Gastroesophageal sphincter (tissue), 4 donors: Measurements from ENCODE around the gene TCAIM. TPM values are rescaled to one million over a fixed set of nuclear protein-coding genes. Genes with fewer than 3 reads are reported as not detected.

ENCODE experiments used
- ATAC-seq: fragments of 150-250 bp; one replicate; pipeline ENCODE4 v1.9.1; 2016; ENCODE audit warnings: mild to moderate bottlenecking, moderate library complexity
- H3K27ac ChIP-seq, 4 donors: fragments of 200-600 bp; sonication (generic) in 3 of 4; 1 replicate in 3 of 4; 2 replicates in 1 of 4; pipeline ENCODE4 v1.5.1; 2016 to 2019
- H3K27me3 ChIP-seq: fragments of 200-600 bp; sonication (generic); one replicate; pipeline ENCODE4 v1.5.1; 2019
- H3K36me3 ChIP-seq, 2 donors: fragments of 200-600 bp; sonication (generic); one replicate each; pipeline ENCODE4 v1.5.1; 2019; ENCODE audit warnings: control low read depth in 1 of 2
- H3K4me1 ChIP-seq, 3 donors: fragments of 200-600 bp; sonication (generic); 1 replicate in 2 of 3; 2 replicates in 1 of 3; pipeline ENCODE4 v1.5.1; 2016 to 2019; ENCODE audit warnings: control low read depth in 2 of 3
- H3K4me3 ChIP-seq, 2 donors: fragments of 200-600 bp; sonication (generic); one replicate each; pipeline ENCODE4 v1.5.1; 2019; ENCODE audit warnings: mild to moderate bottlenecking in 1 of 2, moderate library complexity in 1 of 2
- H3K9me3 ChIP-seq, 3 donors: fragments of 200-600 bp; sonication (generic); one replicate each; pipeline ENCODE4 v1.5.1; 2017 to 2019; ENCODE audit warnings: control low read depth in 2 of 3
- EP300 ChIP-seq: sonication (generic); formaldehyde crosslinking; IDR thresholded peaks from one replicate; pipeline ENCODE4 v1.6.1; 2017; ENCODE audit warnings: antibody characterized with exemption, mild to moderate bottlenecking
- POLR2A ChIP-seq, 2 donors: fragments of 450-650 bp; IDR thresholded peaks; one replicate each; pipeline ENCODE4 v1.6.1; 2017; ENCODE audit warnings: antibody characterized with exemption in 2 of 2, mild to moderate bottlenecking in 2 of 2, moderate library complexity in 1 of 2
- POLR2AphosphoS5 ChIP-seq: sonication (generic); formaldehyde crosslinking; IDR thresholded peaks from one replicate; pipeline ENCODE4 v1.6.1; 2017; ENCODE audit warnings: antibody characterized with exemption
- WGBS, 2 donors: methylation state at CpG; one replicate each; pipeline ENCODE4 v1.1.5; 2018; ENCODE audit warnings: low coverage in 1 of 2; 5-methylcytosine and 5-hydroxymethylcytosine counted together
- total RNA-seq, 4 donors: library from RNA; depleted of rRNA; stranded (reverse); fragments of >200 nt; gene quantifications; one replicate each; pipeline ENCODE4 v1.1.0, GENCODE V29; 2016
- TF ChIP-seq, protein P1 (sequence below), 4 experiments: fragments of 200-600 bp in 2 of 4; fragments of 450-650 bp in 2 of 4; sonication (generic) in 1 of 4; IDR thresholded peaks; one replicate each; pipeline ENCODE4 v1.5.1; 2017 to 2019; ENCODE audit warnings: antibody characterized with exemption in 4 of 4, mild to moderate bottlenecking in 2 of 4, moderate library complexity in 2 of 4

TCAIM gene
- total RNA-seq, 4 donors from 2014 or later = 25.8 to 56.2 (median 45.9) TPM

DNA sequence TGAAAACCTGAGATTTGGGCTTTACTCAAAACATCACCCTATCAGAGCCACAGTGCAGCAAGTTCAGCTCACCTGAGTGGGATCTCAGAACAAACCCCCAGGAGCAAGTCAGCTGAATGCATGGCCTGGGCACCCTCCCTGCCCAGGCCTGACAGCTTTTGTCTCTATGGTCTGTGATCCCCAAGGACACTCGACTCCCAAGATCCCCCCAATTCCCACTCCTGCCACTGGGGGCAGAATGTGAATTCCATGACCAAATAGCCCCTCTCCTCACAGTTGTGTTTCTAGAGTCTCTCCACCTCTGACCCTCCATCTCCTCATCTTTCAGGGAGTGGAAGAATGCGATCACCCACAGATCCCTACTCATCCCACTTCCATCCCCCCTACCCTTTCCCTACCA is 80.0 kb downstream of the TCAIM start:
- WGBS, 2 donors = 78% methylated on average over 2 of the region's 2 CpGs; no CpG with 5 or more reads in 1 of the 2 donors
- no peak overlapping the region for H3K4me3 ChIP-seq
- no peaks in the 10 kb centered on the region for H3K9me3 ChIP-seq
- peaks cover 10% of the 10 kb centered on the region for H3K27me3 ChIP-seq
- ATAC-seq = no peak
- TF ChIP-seq POLR2AphosphoS5 = no peak
- TF ChIP-seq, protein P1, sequence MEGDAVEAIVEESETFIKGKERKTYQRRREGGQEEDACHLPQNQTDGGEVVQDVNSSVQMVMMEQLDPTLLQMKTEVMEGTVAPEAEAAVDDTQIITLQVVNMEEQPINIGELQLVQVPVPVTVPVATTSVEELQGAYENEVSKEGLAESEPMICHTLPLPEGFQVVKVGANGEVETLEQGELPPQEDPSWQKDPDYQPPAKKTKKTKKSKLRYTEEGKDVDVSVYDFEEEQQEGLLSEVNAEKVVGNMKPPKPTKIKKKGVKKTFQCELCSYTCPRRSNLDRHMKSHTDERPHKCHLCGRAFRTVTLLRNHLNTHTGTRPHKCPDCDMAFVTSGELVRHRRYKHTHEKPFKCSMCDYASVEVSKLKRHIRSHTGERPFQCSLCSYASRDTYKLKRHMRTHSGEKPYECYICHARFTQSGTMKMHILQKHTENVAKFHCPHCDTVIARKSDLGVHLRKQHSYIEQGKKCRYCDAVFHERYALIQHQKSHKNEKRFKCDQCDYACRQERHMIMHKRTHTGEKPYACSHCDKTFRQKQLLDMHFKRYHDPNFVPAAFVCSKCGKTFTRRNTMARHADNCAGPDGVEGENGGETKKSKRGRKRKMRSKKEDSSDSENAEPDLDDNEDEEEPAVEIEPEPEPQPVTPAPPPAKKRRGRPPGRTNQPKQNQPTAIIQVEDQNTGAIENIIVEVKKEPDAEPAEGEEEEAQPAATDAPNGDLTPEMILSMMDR (IDR thresholded peaks at IDR 0.05) = no peak
- no peak for TF ChIP-seq POLR2A (IDR thresholded peaks at IDR 0.05)
- no peak for TF ChIP-seq EP300
- H3K27ac ChIP-seq = no peak overlapping the region
- no peaks in the 10 kb centered on the region for H3K4me1 ChIP-seq
- no peaks in the 10 kb centered on the region for H3K36me3 ChIP-seq

DNA sequence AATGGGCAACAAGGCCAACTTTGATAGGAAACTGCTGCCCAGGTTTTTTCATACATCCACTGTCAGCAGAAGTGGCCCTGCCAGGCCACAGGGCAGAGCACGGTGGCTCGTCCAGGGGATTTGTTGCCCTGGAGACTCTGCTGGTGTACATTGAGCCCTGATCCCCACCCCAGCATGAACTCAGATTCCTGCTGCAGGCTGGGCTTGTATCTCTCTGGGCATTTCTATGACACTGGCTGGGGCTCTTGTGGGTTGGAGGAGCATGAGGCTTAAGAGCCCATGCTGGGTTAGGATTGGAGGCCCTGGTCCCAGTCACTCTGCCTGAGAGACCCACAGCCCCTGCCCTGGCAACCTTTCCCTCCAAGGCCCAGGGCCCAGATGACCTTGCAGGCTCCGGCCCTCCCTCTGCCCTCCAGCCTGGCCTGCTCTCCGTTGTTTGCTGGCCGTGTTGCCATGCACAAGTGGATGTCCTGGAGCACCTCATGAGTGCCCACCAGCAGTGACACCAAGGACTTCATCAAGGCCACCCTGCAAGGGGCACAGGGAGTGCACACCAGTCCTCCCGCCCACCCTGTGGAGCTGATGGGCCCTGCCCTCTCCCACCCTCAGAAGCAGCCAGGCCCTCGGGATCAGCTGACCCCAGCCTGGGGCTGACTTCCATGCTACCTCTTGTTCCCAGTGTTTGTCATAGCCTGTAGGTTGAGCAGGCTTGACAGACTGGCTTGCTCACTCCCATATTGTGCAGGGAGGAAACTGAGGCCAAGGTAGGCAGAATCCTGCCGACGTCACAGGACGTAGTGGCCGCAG is 80.8 kb downstream of the TCAIM start:
- Histone ChIP-seq H3K27ac (no peak overlapping the region), H3K9me3 (no peaks in the 10 kb centered on the region), H3K36me3 (no peaks in the 10 kb centered on the region), H3K27me3 (peaks cover 17% of the 10 kb centered on the region), H3K4me3 (no peak overlapping the region), H3K4me1 (no peaks in the 10 kb centered on the region)
- WGBS, 2 donors = 53 to 80% methylated on average over 2 of the region's 11 CpGs
- TF ChIP-seq, protein P1 (IDR thresholded peaks at IDR 0.05) = no peak
- TF ChIP-seq EP300 (no peak), POLR2AphosphoS5 (no peak)
- ATAC-seq = no peak

DNA sequence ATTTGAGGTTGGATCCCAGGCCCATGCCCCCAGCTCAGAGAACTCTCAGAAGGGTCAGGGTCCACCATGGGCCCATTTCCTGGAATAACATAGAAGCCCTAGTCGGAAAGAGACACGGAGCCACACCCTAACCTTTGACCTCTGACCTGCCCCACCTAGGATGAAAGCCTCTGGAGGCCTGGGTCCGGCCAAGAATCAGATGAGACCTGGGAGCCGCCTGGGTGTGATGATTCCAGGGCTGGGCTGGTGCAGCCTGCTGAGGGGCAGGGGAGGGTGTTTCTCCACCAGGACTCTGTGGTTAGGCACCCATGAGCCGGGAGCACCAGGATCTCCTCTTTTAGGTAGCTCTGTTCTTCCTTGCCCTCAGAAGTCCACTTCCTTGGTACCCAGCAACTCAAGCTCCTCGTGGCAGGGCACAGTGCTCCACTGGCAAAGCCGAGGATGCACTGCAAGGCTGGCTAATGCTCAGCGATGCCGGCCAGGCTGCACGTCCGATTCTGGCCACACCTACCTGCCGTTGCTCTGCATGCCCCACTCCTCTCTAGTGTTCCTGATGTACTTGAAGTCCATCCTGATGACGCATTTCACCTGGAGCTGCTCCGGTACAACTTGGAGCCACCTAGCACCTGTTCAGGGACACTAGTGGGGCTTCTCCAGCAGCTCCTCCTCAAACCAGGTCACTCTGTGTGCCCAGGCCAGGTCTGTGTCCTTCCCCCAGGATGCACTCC is 81.5 kb downstream of the TCAIM start:
- 81% methylated on average over 5 to 8 of the region's 14 CpGs for WGBS, 2 donors

DNA sequence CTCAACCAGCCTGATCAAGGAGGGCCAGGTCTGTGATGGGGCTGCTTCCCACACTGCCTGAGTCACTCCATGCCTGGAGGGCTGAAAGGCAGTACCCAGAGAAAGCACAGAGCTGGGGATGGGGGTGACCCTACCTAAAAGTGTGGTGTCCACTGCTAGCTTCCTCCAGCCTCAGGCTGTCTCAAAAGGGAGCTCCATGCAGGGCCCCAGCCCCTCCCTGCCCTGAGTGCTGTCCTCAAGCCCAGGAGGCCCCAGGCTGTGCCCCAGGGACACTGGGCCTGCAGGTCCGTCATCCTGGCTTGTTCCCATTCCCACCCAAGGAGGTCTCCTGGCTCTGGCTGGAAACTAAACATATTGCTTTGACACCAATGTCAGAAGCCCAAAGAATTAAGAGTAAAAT is 82.1 kb downstream of the TCAIM start:
- H3K9me3 ChIP-seq = no peaks in the 10 kb centered on the region
- no peaks in the 10 kb centered on the region for H3K36me3 ChIP-seq
- peaks cover 23% of the 10 kb centered on the region for H3K27me3 ChIP-seq
- no CpG with 5 or more reads among the region's 1 CpG for WGBS, 2 donors
- no peaks in the 10 kb centered on the region for H3K4me1 ChIP-seq
- TF ChIP-seq EP300 = no peak
- TF ChIP-seq, protein P1 (IDR thresholded peaks at IDR 0.05) = no peak
- no peak for TF ChIP-seq POLR2AphosphoS5
- no peak for TF ChIP-seq POLR2A (IDR thresholded peaks at IDR 0.05)
- no peak overlapping the region for H3K4me3 ChIP-seq
- no peak for ATAC-seq
- H3K27ac ChIP-seq = no peak overlapping the region

More for the DNA sequence above, 81.5 kb downstream of the TCAIM start:
- Histone ChIP-seq H3K9me3 (no peaks in the 10 kb centered on the region), H3K36me3 (no peaks in the 10 kb centered on the region), H3K27me3 (peaks cover 23% of the 10 kb centered on the region), H3K4me3 (no peak overlapping the region), H3K4me1 (no peaks in the 10 kb centered on the region), H3K27ac (no peak overlapping the region)
- no peak for ATAC-seq
- TF ChIP-seq EP300 (no peak), POLR2A (IDR thresholded peaks at IDR 0.05) (no peak), POLR2AphosphoS5 (no peak)
- TF ChIP-seq, protein P1 (IDR thresholded peaks at IDR 0.05) = no peak
